ENCODE measurements around the gene CAPZB.

The CAPZB gene

DNA sequence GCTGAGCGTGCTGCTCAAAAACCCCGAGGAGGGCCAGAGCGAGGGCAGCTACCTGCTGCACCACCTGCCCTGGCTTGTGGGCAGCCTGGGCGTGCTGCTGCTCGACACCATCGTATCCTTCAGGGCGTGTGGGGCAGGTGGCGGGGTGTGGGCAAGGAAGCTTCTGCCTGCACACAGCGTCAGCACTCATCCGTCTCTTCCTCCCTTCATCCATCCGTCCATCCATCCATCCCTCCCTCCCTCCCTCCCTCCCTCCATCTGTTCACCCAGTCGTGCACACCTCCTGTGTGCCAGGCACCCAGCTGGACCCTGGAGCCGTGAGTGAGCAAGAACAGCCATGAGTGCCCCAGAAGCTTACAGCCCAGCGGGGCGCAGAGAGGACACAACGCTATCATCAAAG lies 158.0 kb downstream of the CAPZB start:
- no peak for DNase-seq (ENCODE audit: low read depth)

DNA sequence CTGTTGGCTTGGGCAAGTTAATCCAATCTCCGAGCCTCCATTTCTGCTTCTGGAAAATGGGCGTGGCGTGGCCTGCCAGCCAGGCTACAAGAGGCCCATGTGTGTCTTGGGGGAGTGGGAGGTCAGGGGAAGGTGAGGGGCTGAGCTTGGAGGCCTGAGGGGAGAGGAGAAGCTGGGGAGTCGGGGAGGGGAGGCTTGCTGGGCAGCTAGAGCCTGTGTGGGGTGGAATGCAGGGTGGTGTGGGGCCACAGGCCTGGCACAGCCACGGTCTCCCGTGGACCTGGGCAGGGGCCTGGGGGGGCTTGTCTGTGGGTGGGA lies 158.6 kb downstream of the CAPZB start:
- no peak for DNase-seq (ENCODE audit: low read depth)

GRCh38 chr1:19325958-19326747 lies 159.2 kb downstream of the CAPZB start:
- DNase-seq (ENCODE audit: low read depth), result no peak

GRCh38 chr1:19325368-19325957 lies 159.9 kb downstream of the CAPZB start:
- no peak for DNase-seq (ENCODE audit: low read depth)

- DNase-seq (ENCODE audit: low read depth), result no peak
Observed at GRCh38 chr1:19324665-19324990, 160.7 kb downstream of the CAPZB start.

DNA sequence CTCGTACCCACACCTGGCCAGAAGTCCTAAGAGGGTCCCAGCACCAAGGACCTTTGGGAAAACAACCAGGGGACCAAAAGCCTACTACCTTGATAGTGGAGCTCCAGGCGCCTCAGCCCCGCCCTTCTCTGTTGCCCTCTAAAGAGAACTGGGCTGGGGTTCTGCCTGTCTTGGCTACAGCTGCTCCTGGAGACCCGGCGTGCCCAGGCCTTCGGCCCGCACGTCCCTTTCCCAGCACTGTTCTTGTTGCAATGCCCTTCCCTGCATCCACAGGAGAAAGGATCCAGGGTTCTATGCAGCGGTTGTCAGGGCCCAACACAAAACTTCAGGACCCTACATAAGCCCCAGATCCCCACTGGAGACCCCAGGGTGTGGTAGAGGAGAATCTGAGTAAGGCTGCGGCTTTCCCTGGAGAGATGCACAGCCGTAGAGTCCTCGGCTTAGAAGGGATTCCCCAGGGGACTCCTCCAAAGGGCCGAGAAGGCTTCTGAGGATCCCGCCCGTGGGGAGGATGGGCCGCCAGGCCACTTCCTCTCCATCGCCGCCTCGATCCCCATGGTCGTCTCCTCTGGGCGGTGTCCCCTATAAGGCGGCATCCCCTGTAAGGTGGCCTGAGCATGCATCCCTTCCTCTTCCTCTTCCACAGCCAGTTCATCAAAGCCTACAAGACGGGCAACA lies 161.2 kb downstream of the CAPZB start:
- no peak for DNase-seq (ENCODE audit: low read depth)

DNA sequence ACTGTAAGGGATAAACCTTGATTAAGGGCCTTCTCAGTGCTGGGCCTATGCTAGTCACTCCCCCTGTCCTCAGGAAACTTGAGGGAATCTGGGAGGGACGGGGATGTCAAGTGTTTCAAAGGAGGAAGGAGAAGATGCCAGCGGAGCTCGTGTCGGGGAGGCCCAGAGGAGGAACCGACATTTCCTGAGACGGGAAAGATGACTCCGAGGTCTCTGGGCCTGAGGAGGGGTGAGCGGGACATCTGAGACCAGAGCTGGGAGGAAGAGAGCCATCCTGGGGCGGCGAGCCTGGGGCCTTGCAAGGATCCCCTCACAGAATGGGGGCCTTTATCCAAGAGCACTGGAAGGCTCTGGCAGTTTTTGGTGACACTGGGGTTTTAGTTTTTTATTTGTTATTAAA lies 162.9 kb downstream of the CAPZB start:
- DNase-seq (ENCODE audit: low read depth), result no peak

DNA sequence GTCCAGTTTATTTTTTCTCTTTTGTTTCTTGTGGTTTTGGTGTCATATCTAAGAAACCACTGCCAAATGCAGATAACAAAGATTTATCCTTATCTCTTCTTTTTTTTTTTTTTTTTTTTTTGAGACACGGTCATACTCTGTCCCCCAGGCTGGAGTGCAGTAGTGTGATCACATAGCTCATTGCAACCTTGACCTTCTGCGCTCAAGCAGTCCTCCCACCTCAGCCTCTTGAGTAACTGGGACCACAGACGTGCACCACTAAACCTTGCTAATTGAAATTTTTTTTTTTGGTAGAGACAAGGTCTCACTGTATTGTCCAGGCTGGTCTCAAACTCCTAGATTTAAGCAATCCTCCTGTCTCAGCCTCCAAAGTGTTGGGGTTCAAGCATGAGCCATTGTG lies 164.3 kb downstream of the CAPZB start:
- no peak for DNase-seq (ENCODE audit: low read depth)

DNA sequence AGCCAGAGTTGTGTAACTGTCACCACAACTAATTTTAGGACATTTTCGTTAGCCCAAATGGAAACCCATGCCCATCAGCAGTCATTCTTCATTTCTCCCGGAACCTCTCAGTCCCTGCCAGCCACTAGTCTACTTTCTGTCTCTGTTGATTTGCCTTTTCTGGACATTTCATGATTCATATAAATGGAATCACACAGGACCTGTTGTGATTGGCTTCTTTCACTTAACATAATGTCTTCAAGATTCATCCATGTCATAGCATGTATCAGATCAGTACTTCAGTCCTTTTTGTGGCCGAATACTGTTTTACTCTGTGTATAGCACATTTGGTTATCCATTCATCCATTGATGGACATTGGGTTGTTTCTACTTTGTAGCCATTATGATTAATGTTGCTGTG lies 166.1 kb downstream of the CAPZB start:
- no peak for DNase-seq (ENCODE audit: low read depth)

- no peak for DNase-seq (ENCODE audit: low read depth)
Observed at GRCh38 chr1:19317126-19317910, 168.0 kb downstream of the CAPZB start.

DNA sequence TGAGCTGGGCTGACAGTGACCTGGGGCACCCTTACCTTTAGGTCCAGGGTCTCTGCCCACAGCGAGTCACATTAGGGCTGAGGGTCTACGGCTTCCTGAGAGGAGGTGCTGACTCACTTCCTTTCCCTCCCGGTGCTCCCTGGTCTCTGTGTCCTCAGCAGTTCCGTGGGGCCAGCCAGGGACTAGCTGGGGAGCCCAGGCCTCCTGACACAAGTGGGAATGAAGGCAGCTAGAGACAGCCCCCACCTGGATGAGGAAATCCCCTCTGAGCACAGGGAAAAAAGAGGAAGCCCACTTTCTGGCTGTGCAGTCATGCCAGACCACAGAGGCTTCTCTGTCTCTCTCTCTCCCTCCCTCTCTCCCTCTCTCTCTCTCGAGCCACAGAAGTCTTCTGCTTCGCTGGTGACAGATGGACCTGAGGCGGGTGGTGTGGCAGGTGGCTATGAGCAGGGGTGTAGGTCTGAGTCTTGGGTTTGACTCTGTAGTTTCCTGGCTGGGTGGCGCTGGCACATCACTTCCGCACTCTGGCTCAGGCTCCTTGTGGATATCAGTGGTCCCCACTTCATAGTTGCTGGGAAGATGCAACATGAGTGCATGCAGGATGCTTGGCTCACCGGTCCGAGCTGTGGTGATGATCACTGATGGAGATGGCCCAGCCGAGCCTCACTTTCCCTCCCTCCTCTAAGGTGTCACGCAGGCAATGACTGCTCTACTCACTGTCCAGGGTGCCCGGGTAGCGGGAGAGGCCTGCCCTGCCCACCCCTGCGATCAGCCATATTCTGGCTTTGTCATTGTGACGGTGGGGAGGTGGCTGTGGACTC lies 169.8 kb downstream of the CAPZB start:
- DNase-seq (ENCODE audit: low read depth), result no peak

GRCh38 chr1:19313961-19314882 lies 171.1 kb downstream of the CAPZB start:
- DNase-seq (ENCODE audit: low read depth), result no peak

DNA sequence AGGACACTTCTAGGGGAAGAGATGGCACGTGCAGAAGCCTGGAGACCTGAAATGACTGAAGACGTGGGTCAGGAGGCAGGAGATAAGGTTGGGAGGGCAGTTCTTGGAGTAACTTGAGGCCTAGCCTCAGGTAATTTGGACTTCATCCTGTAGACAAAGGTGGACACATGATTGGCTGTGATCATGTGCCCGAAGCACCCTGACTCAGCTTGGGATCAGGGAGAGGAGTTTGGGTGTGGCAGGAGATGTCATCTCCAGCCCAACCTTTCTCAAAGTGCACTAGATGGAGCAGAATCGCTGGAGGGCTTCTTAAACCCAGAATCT lies 171.7 kb downstream of the CAPZB start:
- no peak for DNase-seq (ENCODE audit: low read depth)

DNA sequence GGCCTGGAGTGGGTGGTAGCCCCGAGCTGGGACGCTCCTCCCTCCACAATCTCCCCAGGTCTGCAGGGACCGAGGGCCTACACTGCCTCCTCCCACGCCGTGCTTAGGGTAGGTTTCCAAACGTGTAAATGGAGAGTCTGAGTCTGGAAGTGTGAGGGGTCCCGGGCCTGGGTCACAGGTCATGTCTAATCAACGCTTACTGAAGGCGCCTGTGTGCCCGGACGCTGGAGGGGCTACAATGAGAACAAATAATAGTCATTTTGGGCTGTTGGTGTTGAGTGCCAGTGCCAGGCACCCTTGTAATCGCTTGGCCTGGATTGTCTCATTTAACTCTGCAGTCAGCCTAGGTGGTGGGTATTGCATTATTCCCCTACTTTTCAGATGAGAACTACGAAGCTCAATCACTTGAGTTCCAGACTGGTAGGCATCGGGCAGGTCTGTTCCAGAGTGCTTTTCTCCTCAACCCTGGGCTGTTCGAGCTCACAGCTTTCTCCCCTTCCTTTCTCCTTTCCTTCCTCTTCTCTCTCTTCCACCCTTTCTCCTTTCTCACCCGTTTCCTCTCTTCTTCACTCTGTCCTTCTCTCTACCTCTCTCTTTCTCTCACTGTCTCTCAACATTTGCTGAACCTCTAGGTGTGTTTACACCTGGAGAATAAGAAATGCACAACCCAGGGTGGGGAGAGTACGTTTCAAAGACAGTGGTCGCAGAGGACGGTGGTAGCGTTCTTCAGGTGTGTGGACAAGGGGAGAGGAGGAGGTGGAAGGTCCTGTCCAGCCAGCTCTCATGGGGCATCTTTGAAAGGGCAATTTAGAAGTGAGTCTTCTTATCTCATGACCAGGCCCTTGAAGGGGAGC lies 172.3 kb downstream of the CAPZB start:
- DNase-seq (ENCODE audit: low read depth), result no peak

DNA sequence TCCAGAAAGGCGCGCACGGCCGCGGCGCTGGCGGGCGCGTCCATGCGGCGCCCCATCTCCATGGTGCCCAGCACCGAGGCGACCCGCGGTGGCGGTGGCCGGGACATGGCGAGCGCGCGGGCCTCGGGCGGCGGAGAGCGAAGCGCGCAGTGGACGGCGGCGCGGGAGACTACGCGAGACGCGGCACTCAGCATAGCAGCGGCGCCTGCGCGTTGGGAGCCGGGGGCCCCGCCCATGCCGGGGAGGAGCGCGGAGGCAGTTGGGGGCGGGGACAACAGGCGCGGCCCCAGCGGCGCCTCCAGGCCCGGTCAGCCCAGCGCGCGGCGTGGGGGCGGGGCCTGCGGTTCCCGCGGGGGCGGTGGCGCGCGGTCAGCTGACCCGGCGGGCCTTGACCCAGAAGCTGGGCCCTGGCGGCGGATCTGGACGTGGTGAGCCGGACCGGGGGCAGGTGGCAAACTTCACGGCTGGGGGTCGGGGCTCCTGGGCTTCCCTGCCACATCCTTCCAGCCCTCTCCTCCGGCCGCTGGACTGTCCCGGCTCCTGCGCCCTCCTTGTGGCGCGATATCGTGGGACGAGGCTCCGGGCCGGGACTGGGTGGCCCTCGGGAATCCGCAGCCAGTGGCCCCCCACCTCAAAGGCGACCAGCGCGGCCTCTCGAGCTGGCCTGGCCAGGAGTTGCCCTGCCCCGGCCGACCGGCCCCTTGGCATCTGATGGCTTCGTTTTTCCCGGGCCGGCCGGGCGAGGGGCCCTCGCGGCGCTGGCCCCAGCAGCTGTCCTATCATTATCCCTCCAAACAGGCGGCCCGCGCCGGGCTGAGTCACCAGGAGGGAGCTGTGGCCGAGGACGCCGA lies 173.2 kb downstream of the CAPZB start, which contains the start of the genes AKR7A2 and SLC66A1:
TSS of gene AKR7A2 (minus strand) at position 214 of the 851 bp plus-strand sequence. CDS start at position 194, 20 bp downstream.
TSS of gene SLC66A1 (plus strand) at position 396 of the 851 bp plus-strand sequence. CDS start 5,352 bp downstream, outside the sequence.
- peak; percentile 95 for DNase-seq (ENCODE audit: low read depth)

GRCh38 chr1:19311503-19311930 lies 173.8 kb downstream of the CAPZB start:
- no peak for DNase-seq (ENCODE audit: low read depth)

GRCh38 chr1:19310720-19311502 lies 174.4 kb downstream of the CAPZB start:
- DNase-seq (ENCODE audit: low read depth), result no peak

- DNase-seq (ENCODE audit: low read depth), result no peak
Observed at GRCh38 chr1:19310061-19310460, 175.3 kb downstream of the CAPZB start.
